Measurements from ENCODE around the gene IL1RN.

IL1RN gene

GRCh38 chr2:113156278-113157117, 29.1 kb downstream of the IL1RN start:
- 52 to 60% methylated on average over 10 of the region's 10 CpGs for WGBS, 2 experiments
- peaks cover 4% of the 10 kb centered on the region for H3K4me1 ChIP-seq (ENCODE audit: control insufficient read depth, insufficient read depth, low read length)
- H3K4me3 ChIP-seq (ENCODE audit: insufficient read depth, low read depth, low read length) = peak overlapping the region; percentile 41

GRCh38 chr2:113157118-113157896, 29.9 kb downstream of the IL1RN start:
- H3K4me1 ChIP-seq (ENCODE audit: control insufficient read depth, insufficient read depth, low read length) = peaks cover 4% of the 10 kb centered on the region
- H3K36me3 ChIP-seq (ENCODE audit: control insufficient read depth, insufficient read depth, low read length) = no peaks in the 10 kb centered on the region
- H3K9me3 ChIP-seq (ENCODE audit: control insufficient read depth, low read length) = no peaks in the 10 kb centered on the region
- peaks cover 43% of the 10 kb centered on the region for H3K27me3 ChIP-seq (ENCODE audit: control insufficient read depth, insufficient read depth, low read length, poor library complexity, severe bottlenecking)
- H3K27ac ChIP-seq (ENCODE audit: insufficient read depth, low read depth, low read length, poor library complexity, severe bottlenecking) = no peak overlapping the region
- WGBS, 2 experiments = 1% methylated on average over 92 of the region's 92 CpGs
- peak overlapping the region; percentile 41 for H3K4me3 ChIP-seq (ENCODE audit: insufficient read depth, low read depth, low read length)

More at GRCh38 chr2:113156278-113157117, 29.1 kb downstream of the IL1RN start:
- Histone ChIP-seq H3K27me3 (ENCODE audit: control insufficient read depth, insufficient read depth, low read length, poor library complexity, severe bottlenecking) (peaks cover 43% of the 10 kb centered on the region), H3K36me3 (ENCODE audit: control insufficient read depth, insufficient read depth, low read length) (no peaks in the 10 kb centered on the region), H3K9me3 (ENCODE audit: control insufficient read depth, low read length) (no peaks in the 10 kb centered on the region), H3K27ac (ENCODE audit: insufficient read depth, low read depth, low read length, poor library complexity, severe bottlenecking) (no peak overlapping the region)

- H3K4me3 ChIP-seq (ENCODE audit: insufficient read depth, low read depth, low read length) = peak overlapping the region; percentile 41
- H3K36me3 ChIP-seq (ENCODE audit: control insufficient read depth, insufficient read depth, low read length) = no peaks in the 10 kb centered on the region
- H3K4me1 ChIP-seq (ENCODE audit: control insufficient read depth, insufficient read depth, low read length) = peaks cover 4% of the 10 kb centered on the region
- peaks cover 43% of the 10 kb centered on the region for H3K27me3 ChIP-seq (ENCODE audit: control insufficient read depth, insufficient read depth, low read length, poor library complexity, severe bottlenecking)
- H3K9me3 ChIP-seq (ENCODE audit: control insufficient read depth, low read length) = no peaks in the 10 kb centered on the region
- no peak overlapping the region for H3K27ac ChIP-seq (ENCODE audit: insufficient read depth, low read depth, low read length, poor library complexity, severe bottlenecking)
- WGBS, 2 experiments = 66 to 74% methylated on average over 9 to 10 of the region's 10 CpGs
Measured at GRCh38 chr2:113157897-113158753, 30.7 kb downstream of the IL1RN start.

- 86% methylated on average over 4 of the region's 4 CpGs for WGBS, 2 experiments
Measured at GRCh38 chr2:113158884-113159553, 31.6 kb downstream of the IL1RN start.

GRCh38 chr2:113160248-113160647, 32.9 kb downstream of the IL1RN start:
- H3K4me1 ChIP-seq (ENCODE audit: control insufficient read depth, insufficient read depth, low read length) = peaks cover 13% of the 10 kb centered on the region
- H3K9me3 ChIP-seq (ENCODE audit: control insufficient read depth, low read length) = no peaks in the 10 kb centered on the region
- H3K4me3 ChIP-seq (ENCODE audit: insufficient read depth, low read depth, low read length) = no peak overlapping the region
- WGBS, 2 experiments = 83 to 89% methylated on average over 1 of the region's 1 CpG
- H3K27me3 ChIP-seq (ENCODE audit: control insufficient read depth, insufficient read depth, low read length, poor library complexity, severe bottlenecking) = peaks cover 40% of the 10 kb centered on the region
- H3K27ac ChIP-seq (ENCODE audit: insufficient read depth, low read depth, low read length, poor library complexity, severe bottlenecking) = no peak overlapping the region
- H3K36me3 ChIP-seq (ENCODE audit: control insufficient read depth, insufficient read depth, low read length) = no peaks in the 10 kb centered on the region

More at GRCh38 chr2:113158884-113159553, 31.6 kb downstream of the IL1RN start:
- Histone ChIP-seq H3K4me1 (ENCODE audit: control insufficient read depth, insufficient read depth, low read length) (peaks cover 4% of the 10 kb centered on the region), H3K27me3 (ENCODE audit: control insufficient read depth, insufficient read depth, low read length, poor library complexity, severe bottlenecking) (peaks cover 43% of the 10 kb centered on the region), H3K9me3 (ENCODE audit: control insufficient read depth, low read length) (no peaks in the 10 kb centered on the region), H3K36me3 (ENCODE audit: control insufficient read depth, insufficient read depth, low read length) (no peaks in the 10 kb centered on the region), H3K4me3 (ENCODE audit: insufficient read depth, low read depth, low read length) (no peak overlapping the region), H3K27ac (ENCODE audit: insufficient read depth, low read depth, low read length, poor library complexity, severe bottlenecking) (no peak overlapping the region)

GRCh38 chr2:113160962-113161361, 33.6 kb downstream of the IL1RN start:
- Histone ChIP-seq H3K27me3 (ENCODE audit: control insufficient read depth, insufficient read depth, low read length, poor library complexity, severe bottlenecking) (peaks cover 33% of the 10 kb centered on the region), H3K4me1 (ENCODE audit: control insufficient read depth, insufficient read depth, low read length) (peaks cover 18% of the 10 kb centered on the region), H3K9me3 (ENCODE audit: control insufficient read depth, low read length) (no peaks in the 10 kb centered on the region), H3K27ac (ENCODE audit: insufficient read depth, low read depth, low read length, poor library complexity, severe bottlenecking) (no peak overlapping the region), H3K4me3 (ENCODE audit: insufficient read depth, low read depth, low read length) (no peak overlapping the region), H3K36me3 (ENCODE audit: control insufficient read depth, insufficient read depth, low read length) (no peaks in the 10 kb centered on the region)
- WGBS, 2 experiments = 94% methylated on average over 5 of the region's 5 CpGs

- H3K27ac ChIP-seq (ENCODE audit: insufficient read depth, low read depth, low read length, poor library complexity, severe bottlenecking) = no peak overlapping the region
- no peaks in the 10 kb centered on the region for H3K9me3 ChIP-seq (ENCODE audit: control insufficient read depth, low read length)
- H3K4me1 ChIP-seq (ENCODE audit: control insufficient read depth, insufficient read depth, low read length) = peaks cover 18% of the 10 kb centered on the region
- no peak overlapping the region for H3K4me3 ChIP-seq (ENCODE audit: insufficient read depth, low read depth, low read length)
- 89 to 94% methylated on average over 10 of the region's 10 CpGs for WGBS, 2 experiments
- peaks cover 23% of the 10 kb centered on the region for H3K27me3 ChIP-seq (ENCODE audit: control insufficient read depth, insufficient read depth, low read length, poor library complexity, severe bottlenecking)
- H3K36me3 ChIP-seq (ENCODE audit: control insufficient read depth, insufficient read depth, low read length) = no peaks in the 10 kb centered on the region
Measured at GRCh38 chr2:113162173-113162572, 34.8 kb downstream of the IL1RN start.

- H3K4me3 ChIP-seq (ENCODE audit: insufficient read depth, low read depth, low read length) = no peak overlapping the region
- H3K4me1 ChIP-seq (ENCODE audit: control insufficient read depth, insufficient read depth, low read length) = peaks cover 15% of the 10 kb centered on the region
- H3K9me3 ChIP-seq (ENCODE audit: control insufficient read depth, low read length) = no peaks in the 10 kb centered on the region
- peaks cover 16% of the 10 kb centered on the region for H3K27me3 ChIP-seq (ENCODE audit: control insufficient read depth, insufficient read depth, low read length, poor library complexity, severe bottlenecking)
- H3K36me3 ChIP-seq (ENCODE audit: control insufficient read depth, insufficient read depth, low read length) = no peaks in the 10 kb centered on the region
- no peak overlapping the region for H3K27ac ChIP-seq (ENCODE audit: insufficient read depth, low read depth, low read length, poor library complexity, severe bottlenecking)
Measured at GRCh38 chr2:113162869-113163268, 35.5 kb downstream of the IL1RN start.

- Histone ChIP-seq H3K27me3 (ENCODE audit: control insufficient read depth, insufficient read depth, low read length, poor library complexity, severe bottlenecking) (peaks cover 1% of the 10 kb centered on the region), H3K4me1 (ENCODE audit: control insufficient read depth, insufficient read depth, low read length) (peaks cover 14% of the 10 kb centered on the region), H3K36me3 (ENCODE audit: control insufficient read depth, insufficient read depth, low read length) (no peaks in the 10 kb centered on the region), H3K27ac (ENCODE audit: insufficient read depth, low read depth, low read length, poor library complexity, severe bottlenecking) (no peak overlapping the region), H3K4me3 (ENCODE audit: insufficient read depth, low read depth, low read length) (no peak overlapping the region), H3K9me3 (ENCODE audit: control insufficient read depth, low read length) (no peaks in the 10 kb centered on the region)
- 93 to 94% methylated on average over 11 of the region's 11 CpGs for WGBS, 2 experiments
Measured at GRCh38 chr2:113164215-113164929, 37.0 kb downstream of the IL1RN start.

Measured in ectodermal cell (in vitro differentiated cells).